Measurements from ENCODE around the gene FAM98A. TPM values are rescaled to one million over a fixed set of nuclear protein-coding genes. Genes with fewer than 3 reads are reported as not detected.

The FAM98A gene
- 72.0 and 188 TPM in 2 replicates for total RNA-seq

DNA sequence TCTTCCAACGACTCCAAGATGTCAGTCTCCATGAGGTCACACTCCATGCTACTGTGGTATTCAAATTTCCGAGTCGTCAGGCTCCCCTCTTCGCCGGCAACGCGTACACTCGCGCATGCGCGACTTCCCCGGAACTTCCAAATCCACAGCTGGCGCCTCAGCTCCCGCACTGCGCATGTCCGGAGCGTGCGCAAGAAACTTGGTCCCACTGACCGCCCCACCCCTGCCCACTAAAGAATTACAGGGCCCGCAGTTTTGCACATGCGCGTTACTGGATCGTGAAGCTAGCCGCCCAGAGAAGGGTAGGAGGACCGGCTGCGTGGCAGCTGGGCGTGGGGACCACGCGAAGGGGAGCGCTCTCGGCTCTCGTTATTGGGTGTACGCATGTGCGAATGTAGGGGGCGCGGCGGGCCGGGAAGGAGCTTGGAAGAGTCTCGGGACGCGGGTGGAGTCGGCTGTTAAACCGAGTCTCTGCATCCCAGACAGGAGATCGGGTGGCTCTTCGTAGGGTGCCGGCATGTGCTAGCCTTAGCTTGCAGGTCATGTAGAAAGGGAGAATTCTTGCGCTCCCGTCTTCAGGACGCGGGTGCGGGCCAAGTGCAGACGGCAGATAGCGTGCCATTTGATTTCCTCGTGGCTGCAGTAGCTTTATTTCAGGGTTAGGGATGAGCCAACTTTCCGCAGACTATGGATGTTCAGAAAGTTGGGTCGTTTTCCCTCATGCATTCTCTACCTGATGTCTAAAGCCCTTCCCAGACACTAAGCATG lies at the start of gene FAM98A:
Gene FAM98A, minus strand, starts transcription at position 125 of the 768 bp plus-strand sequence. Its CDS starts 78 bp downstream, at position 47.

Small RNAs within 50 kb of the gene (small RNA-seq; reads per million reads assigned to genes)
- not detected for gene ATP6V0E1P3

Other genes with a start within 250 kb of the FAM98A start
- gene RASGRP3, start 122.7 kb downstream of the FAM98A start, total RNA-seq: 23.7 and 26.9 TPM in 2 replicates

Data from hair follicle dermal papilla cell (primary cell).